Spleen (tissue), 11 donors: ENCODE data around the gene UAP1. TPM values are rescaled to one million over a fixed set of nuclear protein-coding genes. Genes with fewer than 3 reads are reported as not detected.
"Not testable (repeated sequence)": the region's sequence is repeated elsewhere in the genome, so short reads cannot be mapped to it uniquely, and the experiment has no call there.

ENCODE experiments used
- DNase-seq: peaks from one replicate; pipeline ENCODE4 v3.0.0-alpha.2; 2020
- H3K27ac ChIP-seq, 8 donors: fragments of 200-600 bp; sonication (generic) in 7 of 8; 1 replicate in 4 of 8; 2 replicates in 4 of 8; pipeline versions ENCODE4 v1.5.0 to v1.8.0; 2016 to 2021; ENCODE audit warnings: inconsistent platforms in 4 of 8, mild to moderate bottlenecking in 4 of 8, moderate library complexity in 1 of 8
- H3K27me3 ChIP-seq, 7 donors: fragments of 200-600 bp; sonication (generic) in 6 of 7; replicated peaks in 1 of 7; 1 replicate in 4 of 7; 2 replicates in 3 of 7; pipeline versions ENCODE4 v1.5.0 to v1.8.0; 2016 to 2021; ENCODE audit warnings: inconsistent platforms in 3 of 7, mild to moderate bottlenecking in 1 of 7
- H3K36me3 ChIP-seq, 6 donors: fragments of 200-600 bp; sonication (generic) in 5 of 6; 1 replicate in 4 of 6; 2 replicates in 2 of 6; pipeline versions ENCODE4 v1.5.0 to v1.8.0; 2016 to 2021; ENCODE audit warnings: inconsistent platforms in 2 of 6
- H3K4me1 ChIP-seq, 6 donors: fragments of 200-600 bp; sonication (generic) in 5 of 6; 1 replicate in 3 of 6; 2 replicates in 3 of 6; pipeline versions ENCODE4 v1.5.0 to v1.8.0; 2016 to 2021; ENCODE audit warnings: inconsistent platforms in 3 of 6
- H3K4me3 ChIP-seq, 8 donors: fragments of 200-600 bp; sonication (generic) in 7 of 8; 1 replicate in 4 of 8; 2 replicates in 4 of 8; pipeline versions ENCODE4 v1.5.0 to v1.8.0; 2016 to 2021; ENCODE audit warnings: inconsistent platforms in 4 of 8, mild to moderate bottlenecking in 4 of 8, moderate library complexity in 2 of 8
- H3K9me3 ChIP-seq, 8 donors: fragments of 200-600 bp; sonication (generic) in 7 of 8; 1 replicate in 4 of 8; 2 replicates in 4 of 8; pipeline versions ENCODE4 v1.5.0 to v1.8.0; 2016 to 2021; ENCODE audit warnings: inconsistent platforms in 4 of 8
- CTCF ChIP-seq, 11 experiments: fragments of 200-600 bp in 7 of 11; fragments of 450-650 bp in 4 of 11; sonication (generic) in 4 of 11; IDR thresholded peaks in 8 of 11; conservative IDR thresholded peaks in 3 of 11; 1 replicate in 7 of 11; 2 replicates in 4 of 11; pipeline versions ENCODE4 v1.4.0 to v1.8.0; 2016 to 2021; ENCODE audit warnings: antibody characterized with exemption in 11 of 11, inconsistent platforms in 4 of 11, mild to moderate bottlenecking in 1 of 11
- POLR2A ChIP-seq, 3 donors: fragments of 450-650 bp; IDR thresholded peaks; one replicate each; pipeline ENCODE4 v1.5.1; 2017; ENCODE audit warnings: antibody characterized with exemption in 3 of 3, mild to moderate bottlenecking in 1 of 3
- POLR2AphosphoS5 ChIP-seq, 3 donors: sonication (generic); formaldehyde crosslinking; IDR thresholded peaks; one replicate each; pipeline ENCODE4 v1.5.1; 2017; ENCODE audit warnings: antibody characterized with exemption in 3 of 3
- WGBS, 5 donors: extraction: QIAGEN DNeasy Blood & Tissue Kit in 3 of 5; methylation state at CpG; one replicate each; pipeline versions ENCODE4 v1.1.5 to v1.1.7; 2013 to 2018; 5-methylcytosine and 5-hydroxymethylcytosine counted together
- intact Hi-C: fragments of 100-400 bp; cut with DNase I; formaldehyde crosslinking; loops from one replicate; pipeline ENCODE4 v1.15.0; 2023; ENCODE audit warnings: low total_unique reads
- polyA plus RNA-seq, 3 donors: library from polyadenylated mRNA; stranded (reverse); fragments of 200-250 nt; gene quantifications; one replicate each; pipeline ENCODE4 v1.2.1, GENCODE V29; 2013
- total RNA-seq, 7 donors: library from RNA; depleted of rRNA in 3 of 7; stranded (reverse); fragments of >200 nt in 3 of 7; fragmentation: NEBNext Ultra II Directional in 4 of 7; extraction: Animal tissue kit (Norgen Biotek cat#: 25700) in 4 of 7; gene quantifications; one replicate each; pipeline versions ENCODE4 v1.1.0 to v1.2.1, GENCODE V29; 2016 to 2021
- donor health status: healthy with polysubstance abuse.
- donor health status: DM: no; HTN: no; CAD: no; lungs with moderate emphysema.
- donor health status: DM: no; HTN: no; CAD: no.
- donor health status: Bipolar disorder and iron deficiency.
- donor health status: healthy.
- donor health status: DM: no; HTN: no; CAD: no.
- donor health status: DM: yes; HTN: yes; CAD: no.

The UAP1 gene
- total and polyA plus RNA-seq, 10 donors, result 13.1 to 48.3 (median 21.2) TPM

- Histone ChIP-seq H3K4me1 (peaks cover 0 to 33% (median 6%) of the 10 kb centered on the region in 6 donors), H3K27me3 (no peaks in the 10 kb centered on the region), H3K4me3 (no peak overlapping the region), H3K27ac (no peak overlapping the region), H3K9me3 (no peaks in the 10 kb centered on the region), H3K36me3 (peaks cover 0 to 27% (median 0%) of the 10 kb centered on the region in 6 donors)
- TF ChIP-seq POLR2A (IDR thresholded peaks at IDR 0.05), result no peak
- TF ChIP-seq POLR2AphosphoS5 (IDR thresholded peaks at IDR 0.05), result no peak
- TF ChIP-seq CTCF (IDR thresholded peaks at IDR 0.05 in 8 of 11, conservative IDR thresholded peaks at IDR 0.05 in 3 of 11), result no peak
- intact Hi-C loops, result no loop called here
- DNase-seq, result no peak
- WGBS, 5 donors, result 39 to 50% (median 46%) methylated on average over 4 of the region's 4 CpGs
Measured at GRCh38 chr1:162568802-162569201, 7.3 kb downstream of the UAP1 start.

GRCh38 chr1:162570718-162571117, 9.2 kb downstream of the UAP1 start:
- 76 to 95% (median 87%) methylated on average over 1 of the region's 1 CpG for WGBS, 5 donors
- peaks cover 0 to 27% (median 0%) of the 10 kb centered on the region in 6 donors for H3K36me3 ChIP-seq
- H3K4me1 ChIP-seq, result peaks cover 0 to 21% (median 4%) of the 10 kb centered on the region in 6 donors
- H3K9me3 ChIP-seq, result no peaks in the 10 kb centered on the region
- DNase-seq, result no peak
- H3K4me3 ChIP-seq, result no peak overlapping the region
- no peak for TF ChIP-seq POLR2A (IDR thresholded peaks at IDR 0.05)
- TF ChIP-seq POLR2AphosphoS5 (IDR thresholded peaks at IDR 0.05), result no peak
- no peak for TF ChIP-seq CTCF (IDR thresholded peaks at IDR 0.05 in 8 of 11, conservative IDR thresholded peaks at IDR 0.05 in 3 of 11)
- no peaks in the 10 kb centered on the region for H3K27me3 ChIP-seq
- H3K27ac ChIP-seq, result peak overlapping the region in 1 of 8 donors; percentile 7
- intact Hi-C loops, result no loop called here

GRCh38 chr1:162571121-162571520, 9.6 kb downstream of the UAP1 start:
- H3K9me3 ChIP-seq, H3K27me3 ChIP-seq, H3K27ac ChIP-seq, H3K4me3 ChIP-seq, DNase-seq, intact Hi-C loops: not testable (repeated sequence)
- Histone ChIP-seq H3K4me1 (peaks cover 0 to 21% (median 4%) of the 10 kb centered on the region in 6 donors), H3K36me3 (peaks cover 0 to 26% (median 0%) of the 10 kb centered on the region in 6 donors)
- 88 to 92% (median 90%) methylated on average over 7 of the region's 7 CpGs for WGBS, 5 donors

- peaks cover 0 to 21% (median 4%) of the 10 kb centered on the region in 6 donors for H3K4me1 ChIP-seq
- H3K36me3 ChIP-seq, result peaks cover 0 to 23% (median 0%) of the 10 kb centered on the region in 6 donors
- no peak overlapping the region for H3K4me3 ChIP-seq
- TF ChIP-seq POLR2A (IDR thresholded peaks at IDR 0.05) (no peak), CTCF (IDR thresholded peaks at IDR 0.05 in 8 of 11, conservative IDR thresholded peaks at IDR 0.05 in 3 of 11) (no peak), POLR2AphosphoS5 (IDR thresholded peaks at IDR 0.05) (no peak)
- H3K9me3 ChIP-seq, result no peaks in the 10 kb centered on the region
- DNase-seq, result no peak
- peak overlapping the region in 1 of 8 donors; percentile 4 for H3K27ac ChIP-seq
- H3K27me3 ChIP-seq, result no peaks in the 10 kb centered on the region
- intact Hi-C loops, result no loop called here
- WGBS, 5 donors, result 77 to 85% (median 84%) methylated on average over 1 of the region's 1 CpG
Measured at GRCh38 chr1:162571696-162572095, 10.2 kb downstream of the UAP1 start.

GRCh38 chr1:162573136-162573535, 11.6 kb downstream of the UAP1 start:
- DNase-seq, result no peak
- peaks cover 0 to 21% (median 4%) of the 10 kb centered on the region in 6 donors for H3K4me1 ChIP-seq
- H3K27ac ChIP-seq, result no peak overlapping the region
- intact Hi-C loops, result no loop called here
- WGBS, 5 donors, result 79 to 100% (median 84%) methylated on average over 1 of the region's 1 CpG
- no peaks in the 10 kb centered on the region for H3K27me3 ChIP-seq
- H3K9me3 ChIP-seq, result no peaks in the 10 kb centered on the region
- no peak overlapping the region for H3K4me3 ChIP-seq
- TF ChIP-seq POLR2AphosphoS5 (IDR thresholded peaks at IDR 0.05), result no peak
- TF ChIP-seq POLR2A (IDR thresholded peaks at IDR 0.05), result no peak
- no peak for TF ChIP-seq CTCF (IDR thresholded peaks at IDR 0.05 in 8 of 11, conservative IDR thresholded peaks at IDR 0.05 in 3 of 11)
- peaks cover 0 to 23% (median 0%) of the 10 kb centered on the region in 6 donors for H3K36me3 ChIP-seq
